Stomach (tissue), 9 donors: Measurements from ENCODE around the gene NEDD4L. TPM values are rescaled to one million over a fixed set of nuclear protein-coding genes. Genes with fewer than 3 reads are reported as not detected.

Experiments used
- DNase-seq, 2 donors: peaks; one replicate each; pipeline versions ENCODE4 v3.0.0 to v3.0.0-alpha.2; 2013 to 2019
- H3K27ac ChIP-seq, 5 donors: fragments of 200-600 bp in 4 of 5; sonication (generic) in 4 of 5; one replicate each; pipeline ENCODE4 v1.5.1; 2013 to 2019; ENCODE audit warnings: mild to moderate bottlenecking in 1 of 5, moderate library complexity in 1 of 5
- H3K27me3 ChIP-seq, 3 donors: fragments of 200-600 bp; sonication (generic); one replicate each; pipeline ENCODE4 v1.5.1; 2017 to 2019; ENCODE audit warnings: mixed run types in 1 of 3
- H3K36me3 ChIP-seq, 4 donors: fragments of 200-600 bp; sonication (generic); 1 replicate in 3 of 4; 2 replicates in 1 of 4; pipeline ENCODE4 v1.5.1; 2016 to 2019
- H3K4me1 ChIP-seq, 4 donors: fragments of 200-600 bp; sonication (generic); one replicate each; pipeline ENCODE4 v1.5.1; 2016 to 2019
- H3K4me3 ChIP-seq, 4 donors: fragments of 200-600 bp; sonication (generic) in 3 of 4; one replicate each; pipeline ENCODE4 v1.5.1; 2016 to 2019; ENCODE audit warnings: mild to moderate bottlenecking in 1 of 4
- H3K9me3 ChIP-seq, 4 donors: fragments of 200-600 bp; sonication (generic); one replicate each; pipeline ENCODE4 v1.5.1; 2016 to 2019
- CTCF ChIP-seq, 7 experiments: fragments of 450-650 bp in 4 of 7; fragments of 200-600 bp in 3 of 7; sonication (generic) in 3 of 7; IDR thresholded peaks; one replicate each; pipeline ENCODE4 v1.5.1; 2016 to 2019; ENCODE audit warnings: antibody characterized with exemption in 7 of 7, control low read depth in 2 of 7, mild to moderate bottlenecking in 1 of 7
- EP300 ChIP-seq: sonication (generic); formaldehyde crosslinking; IDR thresholded peaks from one replicate; pipeline ENCODE4 v1.6.1; 2017; ENCODE audit warnings: antibody characterized with exemption
- POLR2A ChIP-seq, 4 donors: fragments of 450-650 bp; IDR thresholded peaks; one replicate each; pipeline ENCODE4 v1.6.1; 2016; ENCODE audit warnings: antibody characterized with exemption in 4 of 4, control low read depth in 2 of 4, mild to moderate bottlenecking in 1 of 4, moderate library complexity in 1 of 4
- POLR2AphosphoS5 ChIP-seq, 3 donors: sonication (generic); formaldehyde crosslinking; IDR thresholded peaks; one replicate each; pipeline ENCODE4 v1.6.1; 2016; ENCODE audit warnings: antibody characterized with exemption in 3 of 3
- WGBS, 5 donors: extraction: QIAGEN DNeasy Blood & Tissue Kit in 3 of 5; methylation state at CpG; one replicate each; pipeline versions ENCODE4 v1.1.5 to v1.1.7; 2013 to 2018; 5-methylcytosine and 5-hydroxymethylcytosine counted together
- intact Hi-C: fragments of 100-400 bp; cut with DNase I; formaldehyde crosslinking; loops from one replicate; pipeline ENCODE4 v1.15.1; 2023; ENCODE audit warnings: low total_unique reads
- polyA plus RNA-seq, 3 donors: library from polyadenylated mRNA; stranded (reverse); fragments of 200-250 nt; gene quantifications; one replicate each; pipeline ENCODE4 v1.2.3, GENCODE V29; 2013
- total RNA-seq, 5 donors: library from RNA; depleted of rRNA; stranded (reverse); fragments of >200 nt; gene quantifications; one replicate each; pipeline versions ENCODE4 v1.1.0 to v1.2.3, GENCODE V29; 2014 to 2016
- donor health status: healthy with polysubstance abuse.
- donor health status: Bipolar disorder and iron deficiency.
- donor health status: healthy.

The NEDD4L gene
- total and polyA plus RNA-seq, 8 donors = 46.1 to 315 (median 129) TPM

GRCh38 chr18:58348517-58348916 lies 304.5 kb downstream of the NEDD4L start:
- 70 to 74% (median 72%) methylated on average over 4 of the region's 4 CpGs for WGBS, 5 donors
- Histone ChIP-seq H3K4me1 (peaks cover 0 to 6% (median 0%) of the 10 kb centered on the region in 4 donors), H3K27ac (no peak overlapping the region), H3K9me3 (no peaks in the 10 kb centered on the region), H3K36me3 (peaks cover 17 to 77% (median 62%) of the 10 kb centered on the region in 4 donors), H3K4me3 (no peak overlapping the region), H3K27me3 (no peaks in the 10 kb centered on the region)
- DNase-seq = no peak
- no peak for TF ChIP-seq POLR2AphosphoS5 (IDR thresholded peaks at IDR 0.05)
- TF ChIP-seq EP300 = no peak
- no peak for TF ChIP-seq POLR2A (IDR thresholded peaks at IDR 0.05)
- intact Hi-C loops = no loop called here

GRCh38 chr18:58348951-58349350 lies 304.9 kb downstream of the NEDD4L start:
- H3K27ac ChIP-seq = no peak overlapping the region
- 56 to 77% (median 66%) methylated on average over 7 of the region's 7 CpGs for whole genome bisulfite sequencing, 5 donors
- peaks cover 17 to 79% (median 66%) of the 10 kb centered on the region in 4 donors for H3K36me3 ChIP-seq

GRCh38 chr18:58349650-58350049 lies 305.6 kb downstream of the NEDD4L start:
- no peak overlapping the region for H3K27ac ChIP-seq
- peaks cover 17 to 81% (median 70%) of the 10 kb centered on the region in 4 donors for H3K36me3 ChIP-seq
- 83 to 93% (median 88%) methylated on average over 2 of the region's 2 CpGs for WGBS, 5 donors
- H3K27me3 ChIP-seq = no peaks in the 10 kb centered on the region
- intact Hi-C loops = no loop called here
- no peak for DNase-seq
- H3K4me3 ChIP-seq = no peak overlapping the region
- peaks cover 0 to 6% (median 0%) of the 10 kb centered on the region in 4 donors for H3K4me1 ChIP-seq
- H3K9me3 ChIP-seq = no peaks in the 10 kb centered on the region
- TF ChIP-seq EP300 (no peak), POLR2AphosphoS5 (IDR thresholded peaks at IDR 0.05) (no peak), POLR2A (IDR thresholded peaks at IDR 0.05) (no peak), CTCF (IDR thresholded peaks at IDR 0.05) (no peak)

More at GRCh38 chr18:58348951-58349350, 304.9 kb downstream of the NEDD4L start:
- Histone ChIP-seq H3K27me3 (no peaks in the 10 kb centered on the region), H3K4me3 (no peak overlapping the region), H3K4me1 (peaks cover 0 to 6% (median 0%) of the 10 kb centered on the region in 4 donors), H3K9me3 (no peaks in the 10 kb centered on the region)
- TF ChIP-seq CTCF (IDR thresholded peaks at IDR 0.05) = no peak
- TF ChIP-seq POLR2A (IDR thresholded peaks at IDR 0.05) = no peak
- no peak for TF ChIP-seq POLR2AphosphoS5 (IDR thresholded peaks at IDR 0.05)
- no peak for TF ChIP-seq EP300
- no peak for DNase-seq
- intact Hi-C loops = no loop called here

- Histone ChIP-seq H3K4me1 (no peaks in the 10 kb centered on the region), H3K36me3 (peaks cover 17 to 86% (median 72%) of the 10 kb centered on the region in 4 donors), H3K4me3 (no peak overlapping the region), H3K27me3 (no peaks in the 10 kb centered on the region), H3K27ac (no peak overlapping the region), H3K9me3 (no peaks in the 10 kb centered on the region)
- 95 to 99% (median 97%) methylated on average over 5 of the region's 5 CpGs for WGBS, 5 donors
- intact Hi-C loops = no loop called here
- DNase-seq = no peak
- TF ChIP-seq POLR2AphosphoS5 (IDR thresholded peaks at IDR 0.05) = no peak
- TF ChIP-seq CTCF (IDR thresholded peaks at IDR 0.05) = no peak
These were observed 306.5 kb downstream of the NEDD4L start for GRCh38 chr18:58350526-58350925.

- Histone ChIP-seq H3K36me3 (peaks cover 17 to 76% (median 68%) of the 10 kb centered on the region in 4 donors), H3K9me3 (no peaks in the 10 kb centered on the region), H3K4me1 (peaks cover 0 to 7% (median 2%) of the 10 kb centered on the region in 4 donors), H3K27me3 (no peaks in the 10 kb centered on the region), H3K4me3 (no peak overlapping the region), H3K27ac (no peak overlapping the region)
- DNase-seq = no peak
- intact Hi-C loops = no loop called here
- 66 to 81% (median 76%) methylated on average over 3 of the region's 3 CpGs for WGBS, 5 donors
- no peak for TF ChIP-seq POLR2AphosphoS5 (IDR thresholded peaks at IDR 0.05)
- TF ChIP-seq CTCF (IDR thresholded peaks at IDR 0.05) = no peak
- no peak for TF ChIP-seq POLR2A (IDR thresholded peaks at IDR 0.05)
- TF ChIP-seq EP300 = no peak
These were observed 307.8 kb downstream of the NEDD4L start for GRCh38 chr18:58351776-58352175.
